Left forelimb (tissue), 1 donor: ENCODE results near the gene FAM24B.

Source experiments
- DNase-seq: peaks from one replicate; pipeline ENCODE4 v3.0.0-alpha.2; 2018; ENCODE audit warnings: low spot score

FAM24B gene

GRCh38 chr10:122827302-122827701, 52.1 kb downstream of the FAM24B start:
- DNase-seq: no peak

- no peak for DNase-seq
These were observed 56.2 kb downstream of the FAM24B start for GRCh38 chr10:122822973-122823690.

DNA sequence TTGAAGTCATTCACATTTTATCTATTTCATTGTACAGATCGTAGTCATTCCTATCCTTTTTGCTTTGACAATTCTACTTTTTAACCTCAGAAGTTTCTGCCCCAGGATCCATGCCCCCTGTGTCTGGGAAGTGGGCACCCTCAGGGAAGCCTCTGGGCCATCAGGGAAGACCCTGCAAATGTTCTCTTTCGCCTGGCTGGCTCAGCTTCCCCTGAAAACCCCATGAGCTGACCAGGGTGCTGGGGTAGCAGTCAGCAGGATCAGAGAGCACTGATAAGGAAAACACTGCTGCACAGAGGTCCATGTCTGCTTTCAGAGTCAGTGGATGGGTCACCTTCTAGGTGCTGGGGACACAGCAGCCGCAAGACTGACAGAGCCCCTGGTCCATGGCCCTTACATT, 57.6 kb downstream of the FAM24B start:
- DNase-seq: no peak

DNA sequence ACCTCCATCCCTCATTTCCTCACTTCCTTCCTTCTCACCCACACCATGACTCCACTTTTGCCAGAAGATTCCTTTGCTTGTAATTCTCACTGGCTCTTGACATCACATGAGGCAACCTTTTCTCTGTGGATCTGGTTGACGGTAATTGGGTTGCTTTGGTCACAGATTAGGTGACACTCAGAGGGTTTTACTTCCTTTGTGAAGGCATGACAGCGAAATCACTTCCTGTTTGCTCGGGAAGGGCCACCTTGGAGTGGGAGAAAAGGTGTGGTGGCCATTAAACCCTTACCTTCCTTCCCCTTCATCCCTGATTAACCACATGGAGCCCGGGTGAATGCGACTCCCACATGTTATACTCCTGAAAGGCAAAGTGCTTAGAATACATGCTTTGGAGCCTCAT, 63.9 kb downstream of the FAM24B start:
- DNase-seq: no peak

DNA sequence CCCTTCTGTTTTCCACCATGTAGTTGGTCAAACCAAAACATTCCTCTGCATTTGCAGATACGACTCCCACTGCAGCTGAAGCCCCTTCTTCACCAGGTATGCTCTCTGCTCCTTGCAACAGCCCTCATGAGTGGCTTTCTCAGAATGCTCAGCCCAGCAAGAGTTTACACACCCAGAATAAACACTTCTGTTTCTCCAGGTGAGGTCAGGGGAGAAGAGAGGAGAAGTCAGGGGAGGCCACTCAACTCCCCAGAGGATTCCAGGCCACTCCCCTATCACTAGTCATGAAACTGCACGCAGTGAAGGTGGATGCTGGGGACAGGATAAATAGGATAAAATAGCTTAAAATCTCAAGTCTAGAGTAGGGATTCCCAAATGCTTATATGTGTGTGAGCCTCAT, 64.9 kb downstream of the FAM24B start:
- DNase-seq: no peak

- no peak for DNase-seq
These were observed 66.6 kb downstream of the FAM24B start for GRCh38 chr10:122812751-122813150.

DNA sequence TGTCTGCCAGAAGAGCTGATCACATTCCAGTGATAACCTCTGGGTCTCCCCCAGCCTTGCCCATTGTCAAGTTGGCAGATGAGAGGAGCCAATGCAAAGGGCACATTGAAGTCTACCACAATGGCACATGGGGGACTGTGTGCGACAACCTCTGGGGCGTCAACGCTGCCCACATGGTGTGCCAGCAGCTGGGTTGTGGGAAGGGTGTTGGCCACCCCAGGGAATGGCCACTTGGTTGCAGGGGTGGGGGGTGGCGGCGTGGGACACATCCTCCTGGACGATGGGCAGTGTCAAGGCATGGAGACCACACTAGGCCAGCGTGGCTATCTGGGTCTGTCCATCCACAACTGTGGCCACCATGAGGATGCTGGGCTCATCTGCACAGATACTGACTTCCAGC, 77.1 kb downstream of the FAM24B start:
- no peak for DNase-seq
